Skeletal muscle tissue (tissue), 4 donors: ENCODE results near the gene C1R. TPM values are rescaled to one million over a fixed set of nuclear protein-coding genes. Genes with fewer than 3 reads are reported as not detected.

Source experiments
- H3K27ac ChIP-seq: one replicate; pipeline ENCODE4 v1.7.0; 2013; ENCODE audit warnings: mild to moderate bottlenecking, low read depth, low read length, inconsistent platforms
- H3K27me3 ChIP-seq, 3 donors: one replicate each; pipeline ENCODE4 v1.7.0; 2013; ENCODE audit warnings: low read length in 3 of 3; ENCODE audit not compliant: control insufficient read depth in 3 of 3, insufficient read depth in 3 of 3
- H3K36me3 ChIP-seq, 3 donors: one replicate each; pipeline ENCODE4 v1.7.0; 2013; ENCODE audit warnings: low read length in 3 of 3; ENCODE audit not compliant: control insufficient read depth in 3 of 3, insufficient read depth in 3 of 3
- H3K4me1 ChIP-seq, 3 donors: one replicate each; pipeline ENCODE4 v1.7.0; 2013; ENCODE audit warnings: low read length in 3 of 3, mild to moderate bottlenecking in 3 of 3; ENCODE audit not compliant: control insufficient read depth in 3 of 3, insufficient read depth in 3 of 3
- H3K4me3 ChIP-seq, 3 donors: one replicate each; pipeline ENCODE4 v1.7.0; 2013; ENCODE audit warnings: low read length in 3 of 3
- H3K9ac ChIP-seq, 3 donors: one replicate each; pipeline ENCODE4 v1.7.0; 2013; ENCODE audit warnings: low read length in 3 of 3, mild to moderate bottlenecking in 3 of 3, moderate library complexity in 2 of 3, low read depth in 1 of 3
- H3K9me3 ChIP-seq, 3 donors: one replicate each; pipeline ENCODE4 v1.7.0; 2013; ENCODE audit warnings: low read length in 3 of 3; ENCODE audit not compliant: control insufficient read depth in 3 of 3
- total RNA-seq: library from RNA; depleted of rRNA; stranded (reverse); fragments of >200 nt; gene quantifications from one replicate; pipeline ENCODE4 v1.2.3, GENCODE V29; 2014
- donor health status: Osteomylitis.

Gene C1R
- 76.7 TPM for total RNA-seq

DNA sequence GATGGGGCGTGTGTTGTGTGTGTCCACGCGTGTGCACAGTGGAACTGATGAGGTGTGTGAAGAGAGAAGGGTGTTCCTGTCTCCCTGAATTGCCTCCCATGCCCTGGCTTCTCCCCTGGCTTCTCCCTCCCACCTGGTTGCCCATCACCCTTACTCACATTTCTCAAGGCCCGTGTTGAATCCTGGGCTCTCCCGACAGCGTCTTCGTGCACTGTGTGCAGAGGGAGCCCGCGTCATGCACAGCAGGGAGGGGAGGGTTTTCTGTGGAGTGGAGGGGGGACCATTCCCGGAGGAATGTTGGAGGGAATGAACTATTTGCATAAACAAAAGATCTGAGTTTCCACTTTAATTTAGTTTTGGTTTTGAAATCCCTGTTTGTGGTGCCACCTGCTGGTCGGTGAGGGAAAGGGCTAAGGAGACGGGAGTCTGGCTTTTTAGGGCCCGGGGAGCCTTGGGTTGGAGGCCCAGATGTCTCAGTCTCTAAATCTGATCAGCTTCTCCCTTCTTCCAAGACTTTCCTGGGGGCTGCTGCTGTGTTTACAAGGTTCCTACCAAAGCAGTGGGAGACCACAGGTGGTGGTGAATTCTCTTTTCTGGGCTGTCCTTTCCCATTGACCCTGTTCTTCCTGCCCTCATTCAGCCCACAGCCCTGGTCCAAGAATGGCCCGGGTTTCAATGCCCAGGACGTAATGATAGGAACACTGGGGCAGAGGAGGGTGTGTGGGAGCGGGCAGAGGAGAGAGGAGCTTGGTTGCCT lies at the start of gene C1R:
Gene C1R (minus strand): TSS at position 217 of the 757 bp plus-strand sequence. CDS start 57 bp downstream, at position 160.
- peaks cover 6 to 10% (median 10%) of the 10 kb centered on the region in 3 donors for H3K36me3 ChIP-seq
- H3K4me3 ChIP-seq = peak within 1 kb of the TSS; percentile 64 to 88 (median 82)

DNA sequence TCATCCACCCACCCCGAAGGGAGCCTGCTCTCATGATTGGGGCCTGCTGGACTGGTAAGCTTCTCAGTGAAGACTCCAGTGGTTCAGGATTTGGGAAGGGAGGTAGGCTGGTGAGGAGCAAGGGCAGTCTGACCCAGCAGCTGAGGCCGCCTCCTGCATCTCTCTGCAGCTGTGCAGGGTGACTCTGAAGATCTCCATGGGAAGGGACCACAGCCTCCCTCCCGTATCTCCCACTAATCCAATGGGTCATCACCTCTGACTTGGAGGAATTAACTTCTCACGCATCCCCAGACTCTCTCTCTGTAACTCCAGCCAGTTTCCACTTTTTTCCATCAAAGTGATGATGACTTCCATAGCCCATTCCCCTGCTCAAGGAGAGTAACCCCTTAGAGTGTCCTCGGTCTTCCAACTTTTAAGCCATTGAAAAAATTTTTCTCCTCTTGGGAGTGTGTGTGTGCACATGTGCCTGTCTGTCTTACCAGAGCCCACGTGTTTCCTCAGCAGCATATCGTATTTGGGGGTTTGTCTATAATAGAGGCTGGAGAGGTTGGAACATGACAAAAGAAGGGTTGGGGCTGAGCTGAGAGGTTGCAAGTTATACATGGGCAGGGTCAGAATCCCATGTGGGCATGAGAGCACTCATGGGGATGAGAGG lies 49.2 kb upstream of the C1R start:
- peaks cover 3 to 20% (median 4%) of the 10 kb centered on the region in 3 donors for H3K36me3 ChIP-seq
- no peaks in the 10 kb centered on the region for H3K9me3 ChIP-seq
- H3K4me3 ChIP-seq = no peak overlapping the region
- H3K4me1 ChIP-seq = peaks cover 0 to 3% (median 2%) of the 10 kb centered on the region in 3 donors
- no peaks in the 10 kb centered on the region for H3K27me3 ChIP-seq
- no peak overlapping the region for H3K27ac ChIP-seq
- H3K9ac ChIP-seq = no peak overlapping the region

More for the DNA sequence above, at the start of gene C1R:
- peak within 1 kb of the TSS; percentile 77 to 85 (median 79) for H3K9ac ChIP-seq
- peaks cover 24 to 50% (median 27%) of the 10 kb centered on the region in 3 donors for H3K4me1 ChIP-seq
- peak within 1 kb of the TSS; percentile 82 for H3K27ac ChIP-seq
- H3K27me3 ChIP-seq = no peaks in the 10 kb centered on the region
- H3K9me3 ChIP-seq = no peaks in the 10 kb centered on the region

DNA sequence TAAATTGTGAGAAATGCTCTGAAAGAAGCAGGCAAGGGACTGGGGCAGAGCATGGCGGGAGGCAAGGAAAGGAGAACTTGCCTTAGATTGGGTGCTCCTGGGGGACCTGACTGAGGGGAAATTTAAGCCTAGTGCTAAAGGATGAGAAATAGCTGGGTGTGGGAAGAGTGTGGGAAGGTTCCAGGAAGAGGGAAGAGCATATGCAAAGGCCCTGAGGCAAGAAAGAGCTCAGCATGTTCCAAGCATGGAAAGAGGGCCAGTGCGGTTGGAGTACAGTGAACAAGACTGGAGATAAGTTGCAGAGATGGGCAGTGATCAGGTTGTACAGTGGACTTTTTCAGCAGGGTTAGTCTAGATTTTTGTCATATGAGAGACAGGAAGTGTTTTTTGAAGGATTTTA lies 47.0 kb upstream of the C1R start:
- H3K27me3 ChIP-seq = no peaks in the 10 kb centered on the region
- H3K9ac ChIP-seq = no peak overlapping the region
- H3K36me3 ChIP-seq = peaks cover 2 to 40% (median 4%) of the 10 kb centered on the region in 3 donors

DNA sequence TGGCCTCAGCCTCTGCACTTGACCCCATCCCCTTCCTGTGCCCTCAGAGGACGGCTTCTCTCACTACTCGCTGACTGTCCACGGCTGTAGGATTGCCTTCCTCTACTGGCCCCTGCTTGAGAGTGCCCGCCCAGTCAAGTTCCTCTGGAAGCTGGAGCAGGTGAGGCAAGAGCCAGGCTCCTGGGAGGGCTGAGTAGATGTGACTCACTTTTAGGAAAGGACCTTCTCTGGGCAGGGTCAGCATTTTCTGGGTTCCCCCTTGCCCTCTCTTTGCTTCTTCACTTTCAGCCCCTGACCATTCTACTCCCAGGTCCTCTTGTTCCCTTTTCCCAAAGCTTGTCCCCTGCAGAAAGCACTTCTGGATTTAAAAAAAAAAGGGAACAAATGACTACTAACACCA lies 45.7 kb upstream of the C1R start:
- no peak overlapping the region for H3K9ac ChIP-seq
- H3K27ac ChIP-seq = no peak overlapping the region
- H3K27me3 ChIP-seq = no peaks in the 10 kb centered on the region
- H3K4me1 ChIP-seq = no peaks in the 10 kb centered on the region
- H3K4me3 ChIP-seq = no peak overlapping the region
- H3K36me3 ChIP-seq = peaks cover 2 to 43% (median 4%) of the 10 kb centered on the region in 3 donors
- H3K9me3 ChIP-seq = no peaks in the 10 kb centered on the region

More for the DNA sequence above, 47.0 kb upstream of the C1R start:
- Histone ChIP-seq H3K4me1 (peaks cover 0 to under 1% (median 0%) of the 10 kb centered on the region in 3 donors), H3K9me3 (no peaks in the 10 kb centered on the region), H3K27ac (no peak overlapping the region), H3K4me3 (no peak overlapping the region)

DNA sequence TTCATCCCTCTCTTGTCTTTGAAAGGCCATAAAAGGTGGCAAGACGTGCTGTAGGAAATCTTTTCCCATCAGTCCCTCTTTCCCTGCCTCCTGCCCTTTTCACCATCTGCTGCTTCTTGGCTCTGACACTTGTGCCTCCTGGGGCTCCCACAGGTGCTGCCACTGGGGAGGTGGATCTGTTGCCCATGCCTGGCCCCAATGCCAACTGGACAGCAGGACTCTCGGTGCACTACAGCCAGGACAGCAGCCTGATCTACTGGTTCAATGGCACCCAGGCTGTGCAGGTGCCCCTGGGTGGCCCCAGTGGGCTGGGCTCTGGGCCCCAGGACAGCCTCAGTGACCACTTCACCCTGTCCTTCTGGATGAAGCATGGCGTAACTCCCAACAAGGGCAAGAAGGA lies 44.4 kb upstream of the C1R start:
- H3K27me3 ChIP-seq = peaks cover 0 to 2% (median under 1%) of the 10 kb centered on the region in 3 donors
- H3K36me3 ChIP-seq = peaks cover 2 to 38% (median 4%) of the 10 kb centered on the region in 3 donors
- H3K4me3 ChIP-seq = no peak overlapping the region
- no peak overlapping the region for H3K27ac ChIP-seq
- H3K9me3 ChIP-seq = no peaks in the 10 kb centered on the region
- H3K9ac ChIP-seq = no peak overlapping the region
- H3K4me1 ChIP-seq = no peaks in the 10 kb centered on the region

DNA sequence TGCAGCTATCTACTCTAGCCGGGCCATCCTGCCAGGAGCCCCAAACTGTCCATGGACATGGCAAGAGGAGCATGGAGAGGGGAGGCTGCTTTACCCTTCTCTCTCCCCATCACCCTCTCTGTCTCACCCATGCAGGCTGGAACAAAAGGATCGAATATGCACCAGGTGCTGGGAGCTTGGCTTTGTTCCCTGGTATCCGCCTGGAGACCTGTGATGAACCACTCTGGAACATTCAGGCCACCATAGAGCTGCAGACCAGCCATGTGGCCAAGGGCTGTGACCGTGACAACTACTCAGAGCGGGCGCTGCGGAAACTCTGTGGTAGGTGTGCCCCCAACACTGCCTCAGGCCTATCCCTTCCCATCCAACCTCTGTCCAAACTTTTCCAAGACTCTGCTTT lies 43.8 kb upstream of the C1R start:
- Histone ChIP-seq H3K4me1 (peaks cover 1 to 5% (median 3%) of the 10 kb centered on the region in 3 donors), H3K4me3 (no peak overlapping the region), H3K9ac (no peak overlapping the region), H3K9me3 (no peaks in the 10 kb centered on the region), H3K36me3 (peaks cover 2 to 38% (median 4%) of the 10 kb centered on the region in 3 donors), H3K27me3 (peaks cover 0 to 6% (median 4%) of the 10 kb centered on the region in 3 donors), H3K27ac (no peak overlapping the region)

DNA sequence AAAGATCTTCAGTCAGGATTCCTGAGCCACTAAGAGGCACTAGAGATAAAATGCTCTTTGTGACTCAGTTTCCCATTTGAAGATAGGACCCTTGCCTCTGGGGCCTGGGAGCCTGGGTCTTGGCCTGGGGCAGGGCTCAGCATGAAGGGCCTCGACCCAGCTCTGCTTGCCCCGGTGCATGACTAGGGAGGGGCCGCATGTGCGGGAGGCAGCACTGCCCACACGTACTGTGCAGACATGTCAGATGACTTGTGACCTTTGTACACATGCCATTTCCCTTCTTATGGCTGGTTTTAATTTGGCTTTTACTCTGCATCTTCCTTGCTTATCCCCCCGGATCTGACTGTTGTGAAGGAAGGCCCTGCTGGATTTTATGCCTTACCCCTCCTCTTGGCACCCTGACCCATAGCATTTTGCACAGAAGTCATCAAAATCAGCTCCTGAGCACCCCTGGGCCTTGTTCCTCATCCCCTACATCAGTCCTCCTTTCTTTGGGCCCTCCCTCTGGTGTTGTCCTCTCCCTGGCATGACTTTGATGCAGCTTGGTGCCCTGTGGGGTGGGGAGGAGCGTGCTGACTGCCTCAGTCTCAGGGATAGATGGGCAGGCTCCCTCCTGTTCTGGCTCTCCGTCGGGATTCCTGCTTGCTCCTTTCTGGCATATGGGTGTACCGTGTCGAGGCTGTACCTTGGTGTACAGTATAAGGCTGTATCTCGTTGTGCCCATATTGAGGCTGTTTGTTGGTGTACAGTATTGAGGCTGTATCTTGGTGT lies 42.3 kb upstream of the C1R start:
- Histone ChIP-seq H3K36me3 (peaks cover 2 to 36% (median 4%) of the 10 kb centered on the region in 3 donors), H3K9ac (no peak overlapping the region), H3K27me3 (peaks cover 3 to 12% (median 7%) of the 10 kb centered on the region in 3 donors), H3K4me3 (no peak overlapping the region), H3K4me1 (peaks cover 12 to 16% (median 14%) of the 10 kb centered on the region in 3 donors), H3K9me3 (no peaks in the 10 kb centered on the region), H3K27ac (no peak overlapping the region)

DNA sequence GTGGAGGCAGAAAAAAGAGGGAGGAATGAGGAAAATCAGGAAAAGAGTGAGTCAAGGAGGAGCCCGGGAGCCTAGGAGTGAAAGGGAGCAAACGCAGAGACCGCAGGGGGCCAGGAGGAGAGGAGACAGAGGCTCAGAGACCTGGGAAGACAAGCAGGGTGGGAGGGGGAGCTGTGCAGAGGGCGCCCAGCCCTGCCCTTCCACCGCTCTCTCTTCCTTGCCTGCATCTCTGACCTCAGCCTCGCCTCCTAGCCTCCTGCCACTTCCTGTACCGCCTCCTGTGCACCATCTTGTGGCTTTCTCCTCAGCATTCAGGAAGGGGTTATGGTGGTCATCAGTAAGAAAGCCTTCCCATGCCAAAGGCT lies 39.2 kb upstream of the C1R start:
- H3K27me3 ChIP-seq = peaks cover 21 to 33% (median 27%) of the 10 kb centered on the region in 3 donors
- no peak overlapping the region for H3K9ac ChIP-seq
- H3K27ac ChIP-seq = no peak overlapping the region
- H3K4me3 ChIP-seq = peak overlapping the region in 2 of 3 donors; percentile 0 to 70
- H3K9me3 ChIP-seq = no peaks in the 10 kb centered on the region
- peaks cover 0 to 24% (median 4%) of the 10 kb centered on the region in 3 donors for H3K36me3 ChIP-seq
- peaks cover 20 to 30% (median 30%) of the 10 kb centered on the region in 3 donors for H3K4me1 ChIP-seq

DNA sequence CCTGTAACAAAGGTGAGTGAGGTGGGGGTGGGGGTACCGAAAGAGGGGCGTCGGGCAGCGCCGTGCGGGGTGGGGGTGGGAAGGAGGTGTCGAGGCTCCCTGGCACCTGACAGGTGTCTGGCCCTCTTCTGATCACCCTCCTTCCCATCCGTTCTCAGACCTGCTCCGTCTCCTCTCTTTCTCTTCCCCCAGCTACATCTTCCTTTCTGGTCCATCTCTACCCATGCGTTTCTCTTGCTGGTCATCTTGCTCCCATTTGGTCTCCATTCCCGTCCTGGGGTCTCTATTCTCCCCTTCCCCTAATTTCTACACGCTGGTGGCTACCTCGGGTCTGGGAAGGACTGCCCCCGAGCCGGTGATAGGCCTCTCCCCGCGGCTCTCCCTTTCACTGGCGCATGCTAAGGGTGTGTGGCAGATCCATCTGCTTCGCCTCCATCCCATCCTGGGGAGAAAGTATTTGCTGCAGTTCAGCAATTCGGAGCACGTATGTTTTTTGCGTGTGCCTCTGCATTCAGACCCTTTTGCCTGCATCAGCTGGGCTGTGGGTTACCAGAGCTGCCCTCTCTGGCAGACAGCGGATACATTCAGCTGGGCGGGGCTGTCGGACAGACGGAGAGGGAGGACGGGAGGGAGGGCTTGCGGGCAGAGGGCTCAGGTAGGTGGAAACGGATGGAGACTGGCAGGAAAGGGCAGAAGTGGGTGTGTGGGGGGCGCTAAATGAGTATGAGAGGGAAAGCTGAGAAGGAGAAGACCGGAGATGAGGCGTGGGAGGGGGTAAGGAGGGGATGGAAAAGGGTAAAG lies 38.7 kb upstream of the C1R start:
- Histone ChIP-seq H3K27ac (peak overlapping the region; percentile 56), H3K9ac (peak overlapping the region; percentile 61 to 70 (median 65)), H3K27me3 (peaks cover 21 to 33% (median 27%) of the 10 kb centered on the region in 3 donors), H3K9me3 (no peaks in the 10 kb centered on the region), H3K4me1 (peaks cover 20 to 30% (median 30%) of the 10 kb centered on the region in 3 donors), H3K36me3 (peaks cover 0 to 18% (median 4%) of the 10 kb centered on the region in 3 donors), H3K4me3 (peak overlapping the region; percentile 70 to 75 (median 72))
